GM04504 (cell line): Measurements from ENCODE around the gene SLC12A3.

ENCODE experiments used
- DNase-seq: peaks from one replicate; pipeline ENCODE4 v3.0.0-alpha.2; 2012; ENCODE audit warnings: low read depth

The SLC12A3 gene, protein sequence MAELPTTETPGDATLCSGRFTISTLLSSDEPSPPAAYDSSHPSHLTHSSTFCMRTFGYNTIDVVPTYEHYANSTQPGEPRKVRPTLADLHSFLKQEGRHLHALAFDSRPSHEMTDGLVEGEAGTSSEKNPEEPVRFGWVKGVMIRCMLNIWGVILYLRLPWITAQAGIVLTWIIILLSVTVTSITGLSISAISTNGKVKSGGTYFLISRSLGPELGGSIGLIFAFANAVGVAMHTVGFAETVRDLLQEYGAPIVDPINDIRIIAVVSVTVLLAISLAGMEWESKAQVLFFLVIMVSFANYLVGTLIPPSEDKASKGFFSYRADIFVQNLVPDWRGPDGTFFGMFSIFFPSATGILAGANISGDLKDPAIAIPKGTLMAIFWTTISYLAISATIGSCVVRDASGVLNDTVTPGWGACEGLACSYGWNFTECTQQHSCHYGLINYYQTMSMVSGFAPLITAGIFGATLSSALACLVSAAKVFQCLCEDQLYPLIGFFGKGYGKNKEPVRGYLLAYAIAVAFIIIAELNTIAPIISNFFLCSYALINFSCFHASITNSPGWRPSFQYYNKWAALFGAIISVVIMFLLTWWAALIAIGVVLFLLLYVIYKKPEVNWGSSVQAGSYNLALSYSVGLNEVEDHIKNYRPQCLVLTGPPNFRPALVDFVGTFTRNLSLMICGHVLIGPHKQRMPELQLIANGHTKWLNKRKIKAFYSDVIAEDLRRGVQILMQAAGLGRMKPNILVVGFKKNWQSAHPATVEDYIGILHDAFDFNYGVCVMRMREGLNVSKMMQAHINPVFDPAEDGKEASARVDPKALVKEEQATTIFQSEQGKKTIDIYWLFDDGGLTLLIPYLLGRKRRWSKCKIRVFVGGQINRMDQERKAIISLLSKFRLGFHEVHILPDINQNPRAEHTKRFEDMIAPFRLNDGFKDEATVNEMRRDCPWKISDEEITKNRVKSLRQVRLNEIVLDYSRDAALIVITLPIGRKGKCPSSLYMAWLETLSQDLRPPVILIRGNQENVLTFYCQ

DNA sequence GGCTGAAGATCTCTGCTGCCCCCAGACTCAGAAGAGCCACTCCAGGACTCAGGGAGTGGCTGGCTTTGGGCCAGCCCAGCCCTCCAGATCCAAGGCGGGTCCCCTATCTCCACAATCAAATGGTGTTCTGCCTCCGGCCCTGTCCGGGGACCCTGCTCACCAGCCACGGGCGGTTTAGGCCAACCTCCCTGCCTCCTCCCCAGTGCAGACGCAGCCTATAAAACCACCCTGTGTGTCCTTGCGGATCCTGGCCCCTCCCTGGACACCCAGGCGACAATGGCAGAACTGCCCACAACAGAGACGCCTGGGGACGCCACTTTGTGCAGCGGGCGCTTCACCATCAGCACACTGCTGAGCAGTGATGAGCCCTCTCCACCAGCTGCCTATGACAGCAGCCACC is at the start of gene SLC12A3:
Gene SLC12A3 (plus strand): TSS at position 248 of the 400 bp plus-strand sequence. CDS start 29 bp downstream, at position 277.
- DNase-seq: no peak

DNA sequence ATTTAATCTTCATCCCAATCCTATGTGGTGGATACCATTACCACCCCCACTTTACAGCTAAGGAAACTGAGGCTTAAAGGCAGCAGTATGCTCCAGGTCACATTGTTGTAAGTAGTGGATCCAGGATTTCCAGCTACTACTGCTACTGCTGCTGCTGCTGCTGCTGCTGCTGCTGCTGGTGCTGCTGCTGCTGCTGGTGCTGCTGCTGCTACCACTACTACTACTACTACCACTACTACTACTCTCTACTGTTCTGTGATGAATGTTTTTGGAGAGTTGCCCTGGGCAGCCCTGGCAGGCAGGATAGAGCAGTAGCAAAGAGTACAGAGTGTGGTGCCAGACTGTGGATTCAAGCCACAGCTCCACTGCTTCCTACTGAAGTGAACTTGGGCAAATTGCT is 49.3 kb upstream of the SLC12A3 start:
- DNase-seq: no peak

DNA sequence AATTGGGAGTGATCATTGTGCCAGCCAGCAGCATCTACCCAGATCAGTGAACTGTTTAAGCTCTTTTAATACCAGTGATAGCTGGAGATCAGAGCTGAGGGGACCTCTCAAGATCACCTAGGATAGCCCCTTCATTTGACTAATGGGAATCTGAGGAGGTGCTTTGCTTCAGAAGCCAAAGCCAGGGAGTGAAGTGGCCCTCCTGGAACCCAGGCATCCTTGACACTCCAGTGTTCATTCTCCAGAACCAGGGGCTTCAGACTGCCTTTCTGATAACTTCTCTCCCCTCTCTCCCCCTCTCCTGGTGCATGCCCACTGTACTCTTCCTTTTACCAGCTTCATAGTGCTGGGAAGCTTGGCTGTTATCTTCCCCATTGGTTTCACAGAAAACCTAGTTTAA is 48.0 kb upstream of the SLC12A3 start:
- no peak for DNase-seq

DNA sequence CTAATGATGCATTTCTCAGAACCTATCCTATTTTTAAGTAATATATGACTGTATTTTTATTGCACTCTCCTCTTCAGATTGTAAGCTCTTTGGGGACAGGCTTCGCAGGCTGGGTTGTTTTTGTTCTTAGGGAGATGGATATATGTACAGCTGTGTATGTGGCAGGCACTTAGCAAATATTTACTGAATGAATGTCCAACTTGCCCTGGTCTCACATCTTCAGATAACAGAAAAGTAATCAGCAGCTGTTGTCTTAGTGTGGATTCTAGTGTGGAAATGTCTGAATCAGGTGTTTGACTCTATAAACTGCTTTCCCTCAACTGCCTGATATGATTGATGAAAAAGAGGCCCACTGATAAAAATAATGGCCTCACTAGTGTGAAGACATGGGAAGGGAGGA is 47.1 kb upstream of the SLC12A3 start:
- no peak for DNase-seq

DNA sequence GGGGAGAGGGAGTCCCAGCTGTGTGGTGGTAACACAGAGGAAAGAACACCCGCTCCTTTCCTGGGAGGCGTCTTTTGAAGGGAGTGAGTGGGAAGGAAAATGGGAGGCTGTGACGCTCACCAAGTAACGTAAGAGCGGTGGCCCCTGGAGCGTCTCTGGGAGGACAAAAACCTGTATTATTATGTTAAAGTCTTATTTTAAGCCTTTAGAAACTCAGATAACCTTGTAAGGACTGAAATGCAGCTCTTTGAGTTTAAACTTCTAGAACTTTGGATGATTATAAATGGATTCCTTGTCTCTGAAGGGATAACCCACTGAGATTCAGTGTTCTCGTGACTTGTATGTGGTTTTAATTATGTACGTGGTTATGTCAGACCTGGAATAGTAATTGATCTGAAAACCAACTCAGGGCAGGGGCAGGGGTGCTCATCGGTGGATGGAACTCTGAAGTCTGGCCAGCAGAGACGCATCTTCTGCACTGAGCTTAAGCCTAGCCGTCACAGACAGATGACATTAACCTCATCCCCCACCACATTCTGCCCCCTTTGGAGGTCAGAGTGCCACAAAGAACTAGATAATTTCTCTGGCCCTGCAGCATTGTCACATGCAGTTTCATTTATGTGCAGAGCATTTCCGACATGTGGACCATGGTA is 41.8 kb upstream of the SLC12A3 start:
- DNase-seq: no peak

DNA sequence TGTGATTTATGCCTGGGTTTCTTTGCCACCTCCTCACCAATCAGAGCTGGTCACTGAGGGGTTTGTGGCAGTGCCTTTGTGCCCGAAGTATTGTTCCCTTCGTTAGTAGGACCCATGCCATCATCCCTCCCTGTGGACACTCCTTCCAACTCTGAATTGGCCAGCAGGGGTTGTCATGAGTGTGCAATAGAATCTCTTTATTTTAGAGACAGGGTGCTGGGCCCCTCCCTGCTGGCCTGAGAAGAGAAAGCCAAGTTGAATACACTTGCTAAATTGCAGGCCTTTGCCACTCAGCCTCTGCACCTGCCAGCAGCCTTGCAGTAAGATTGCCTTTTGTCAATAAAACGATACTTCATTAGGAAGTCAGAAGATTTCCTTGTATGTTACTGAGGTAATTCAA is 40.7 kb upstream of the SLC12A3 start:
- no peak for DNase-seq

DNA sequence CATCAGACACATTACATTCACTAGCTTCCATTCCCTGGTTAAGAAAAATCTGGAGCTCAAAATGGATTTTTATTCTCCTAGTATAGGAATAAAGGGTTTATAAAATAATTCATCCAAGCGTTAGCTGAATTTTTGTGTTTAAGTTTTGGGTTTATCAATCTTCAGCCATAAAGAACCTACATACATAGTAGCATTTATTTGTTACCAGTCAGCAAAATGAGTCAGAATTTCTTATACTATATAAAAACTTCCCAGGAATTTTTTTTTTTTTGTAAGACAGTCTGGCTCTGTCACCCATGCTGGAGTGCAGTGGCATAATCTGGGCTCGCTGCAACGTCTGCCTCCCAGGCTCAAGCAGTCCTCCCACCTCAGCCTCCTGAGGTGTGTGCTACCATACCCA is 40.2 kb upstream of the SLC12A3 start:
- DNase-seq: no peak

DNA sequence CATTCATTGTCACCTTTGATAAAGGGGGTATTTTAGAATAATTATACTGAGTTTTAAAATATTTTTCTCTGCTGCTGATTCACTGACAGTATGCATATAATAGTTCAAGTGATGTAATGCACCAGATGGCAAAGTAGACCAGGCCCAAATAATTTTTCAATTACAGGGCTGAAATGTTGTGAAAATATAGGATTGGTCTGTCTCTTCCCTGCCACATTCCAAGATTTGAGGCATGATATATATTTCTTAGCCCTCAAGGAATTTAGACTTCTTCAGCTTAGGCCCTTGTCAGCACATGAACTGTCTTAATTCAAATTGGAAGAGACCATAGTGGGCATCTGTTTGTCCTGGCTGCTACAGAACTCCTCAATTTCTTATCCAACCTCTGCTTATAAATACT is 39.2 kb upstream of the SLC12A3 start:
- DNase-seq: no peak

DNA sequence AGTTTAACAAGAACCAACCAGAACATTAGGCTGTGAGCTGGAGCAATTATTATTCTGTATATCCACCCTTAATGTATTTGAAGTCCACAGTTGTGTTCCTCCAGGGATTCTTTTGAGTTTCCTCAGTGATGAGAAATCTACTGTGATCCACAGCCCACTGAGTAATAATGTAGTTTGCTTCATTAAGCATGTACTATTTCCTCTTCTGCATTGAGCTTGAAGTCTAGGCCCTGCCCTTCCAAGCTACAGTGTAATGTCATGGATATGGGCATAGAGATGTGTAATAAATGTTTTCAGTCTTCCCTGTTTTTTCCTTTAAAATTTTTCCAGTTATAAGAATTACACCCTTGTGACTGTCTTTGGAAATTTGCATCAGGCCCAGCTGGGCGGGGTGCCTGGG is 36.4 kb upstream of the SLC12A3 start:
- no peak for DNase-seq

DNA sequence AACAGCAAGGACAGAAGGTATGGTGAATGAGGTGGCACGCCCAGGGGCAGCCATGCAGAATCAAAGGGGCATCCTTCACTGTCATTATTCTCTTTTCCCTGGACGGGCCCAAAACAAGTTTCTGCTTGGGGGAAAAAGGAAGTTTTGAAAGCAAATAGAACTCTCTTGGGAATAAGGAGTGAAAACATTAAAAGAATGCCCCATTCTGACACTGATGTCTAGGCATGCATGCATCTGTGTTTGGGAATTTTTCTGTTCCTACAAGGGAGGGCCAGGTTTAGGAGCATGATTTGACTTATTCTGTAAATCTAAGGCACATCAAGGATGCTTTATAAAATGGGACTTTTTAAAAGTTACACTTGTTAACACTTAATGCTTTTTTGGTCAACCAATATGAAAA is 34.3 kb upstream of the SLC12A3 start:
- DNase-seq: no peak

DNA sequence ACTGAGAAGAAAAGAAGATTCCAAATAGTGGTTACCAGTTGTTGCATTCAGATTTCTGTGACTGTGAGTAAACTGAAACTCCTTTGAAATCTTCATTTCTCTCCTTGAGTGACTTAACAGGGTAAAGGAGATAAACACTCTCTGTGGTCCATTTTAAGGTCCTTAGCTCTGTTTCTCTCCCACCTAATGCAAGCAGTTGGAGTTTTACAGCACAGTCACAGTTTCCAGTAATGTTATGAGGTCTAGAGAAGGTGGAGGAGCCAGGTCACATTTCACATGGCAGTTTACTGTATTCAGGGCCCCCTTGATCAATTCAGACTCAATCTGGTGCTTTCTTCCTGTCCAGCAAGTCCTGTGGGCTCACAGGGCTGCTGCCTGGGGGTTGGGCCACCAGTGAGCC is 32.2 kb upstream of the SLC12A3 start:
- DNase-seq: no peak

DNA sequence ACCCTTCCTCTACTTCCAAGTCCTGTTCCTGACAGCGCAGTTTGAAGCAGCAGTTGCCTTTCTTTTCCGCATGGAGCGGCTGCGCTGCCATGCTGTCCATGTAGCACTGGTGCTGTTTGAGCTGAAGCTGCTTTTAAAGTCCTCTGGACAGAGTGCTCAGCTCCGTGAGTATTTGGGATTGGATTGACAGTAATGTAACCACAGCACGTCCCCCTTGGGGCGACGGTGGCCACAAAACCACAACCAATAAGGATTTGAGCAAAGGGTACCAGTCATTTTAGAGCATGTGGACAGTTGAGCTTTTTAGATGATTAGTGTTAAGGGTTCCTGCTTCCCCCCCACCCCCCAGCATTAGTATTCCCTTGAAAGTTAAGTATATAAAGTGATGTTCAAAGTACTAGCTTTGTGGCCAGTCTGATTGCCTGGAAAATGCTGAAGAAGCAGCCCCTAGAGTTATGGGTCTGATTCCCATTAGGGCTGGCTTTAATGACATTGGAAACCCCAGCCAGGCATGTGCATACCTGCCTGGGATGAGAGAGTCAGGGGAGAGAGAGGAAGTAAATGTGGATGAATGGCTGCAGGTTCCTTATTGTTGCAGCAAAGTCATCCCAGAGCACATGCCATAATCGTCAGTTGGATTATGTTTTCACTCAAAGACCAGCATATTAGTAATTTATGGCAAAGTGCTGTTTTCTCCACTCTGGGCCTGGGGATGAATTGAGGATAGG is 31.6 kb upstream of the SLC12A3 start:
- no peak for DNase-seq

DNA sequence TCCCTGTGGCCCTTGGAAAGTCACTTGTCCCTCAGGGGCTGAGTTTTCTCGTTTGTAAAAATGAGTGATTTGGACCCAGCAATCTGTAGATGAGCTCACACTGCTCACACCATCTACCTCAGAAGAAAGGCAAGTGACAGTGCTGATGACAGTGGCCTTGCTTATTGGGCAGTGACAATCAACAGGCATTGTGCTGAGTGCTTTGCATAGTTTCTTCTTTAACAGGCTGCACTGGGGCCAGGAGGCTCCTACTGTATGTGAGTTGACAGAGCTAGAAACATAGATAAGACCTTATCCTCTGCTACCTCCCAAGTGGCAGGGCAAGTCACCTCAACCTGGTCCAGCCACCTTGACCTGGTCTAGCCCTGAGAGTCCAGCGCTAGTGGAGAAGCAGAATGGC is 29.7 kb upstream of the SLC12A3 start:
- DNase-seq: no peak

DNA sequence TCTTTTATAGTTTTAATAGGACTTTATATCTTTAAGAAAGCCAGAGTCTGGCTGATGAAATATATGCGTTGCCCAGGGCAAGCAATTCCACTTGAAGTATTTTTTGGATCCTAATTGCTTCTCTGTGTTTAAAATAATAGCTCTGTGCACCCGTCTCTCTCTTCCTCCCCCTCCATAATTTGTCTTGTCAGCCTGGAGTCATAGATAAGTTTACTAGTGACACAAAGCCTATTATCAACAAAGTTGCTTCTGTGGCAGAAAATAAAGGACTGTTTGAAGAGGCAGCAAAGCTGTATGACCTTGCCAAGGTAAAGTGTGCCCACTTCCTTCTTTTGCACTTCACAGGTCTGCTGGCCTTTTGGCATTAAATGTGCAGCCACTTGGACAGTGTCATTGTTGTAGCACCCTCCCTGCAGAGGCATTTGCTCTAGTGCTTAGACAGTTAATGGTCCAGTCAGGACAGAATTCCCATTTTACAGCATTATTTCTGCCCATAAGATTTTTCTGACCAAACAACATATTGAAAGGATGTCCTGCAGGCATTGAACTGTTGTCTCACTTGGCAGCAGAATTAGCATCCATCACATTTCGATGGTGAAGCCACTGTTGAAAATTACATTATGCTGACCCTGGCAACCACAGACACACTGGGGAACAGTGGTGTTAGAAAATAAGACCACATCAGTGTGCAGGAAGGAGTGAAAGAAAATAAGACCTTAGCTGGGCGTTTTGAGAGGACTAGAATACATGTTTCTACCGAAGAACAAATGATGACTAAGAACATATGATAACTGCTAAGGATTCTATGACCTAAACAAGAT is 28.4 kb upstream of the SLC12A3 start:
- DNase-seq: no peak

DNA sequence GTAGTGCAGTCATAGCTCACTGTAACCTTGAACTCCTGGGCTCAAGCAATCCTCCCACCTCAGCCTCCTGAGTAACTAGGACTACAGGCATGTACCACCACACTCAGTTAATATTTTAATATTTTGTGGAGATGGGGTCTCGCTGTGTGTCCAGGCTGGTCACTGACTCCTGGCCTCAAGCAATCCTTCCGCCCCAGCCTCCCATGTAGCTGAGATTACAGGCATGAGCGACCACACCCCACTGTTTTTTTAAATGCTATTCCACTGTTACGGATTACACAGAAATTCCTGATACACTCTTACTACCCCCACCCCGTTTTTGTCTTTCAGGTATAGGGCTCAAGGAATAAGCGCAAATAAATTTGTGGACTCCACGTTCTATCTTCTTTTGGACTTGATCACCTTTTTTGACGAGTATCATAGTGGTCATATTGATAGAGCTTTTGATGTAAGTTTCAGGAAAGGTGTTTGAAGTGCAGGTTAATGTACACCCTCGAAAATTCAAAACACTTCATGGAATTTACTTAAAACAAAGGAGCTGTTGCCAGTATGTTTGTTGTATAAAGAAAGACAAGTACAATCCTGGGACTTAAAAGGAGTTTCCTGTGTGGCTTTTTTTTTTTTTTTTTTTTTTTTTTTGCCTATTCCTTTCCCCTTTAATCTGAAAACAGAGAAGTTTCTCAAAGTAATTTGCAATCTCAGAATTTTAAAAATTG is 26.2 kb upstream of the SLC12A3 start:
- DNase-seq: no peak

DNA sequence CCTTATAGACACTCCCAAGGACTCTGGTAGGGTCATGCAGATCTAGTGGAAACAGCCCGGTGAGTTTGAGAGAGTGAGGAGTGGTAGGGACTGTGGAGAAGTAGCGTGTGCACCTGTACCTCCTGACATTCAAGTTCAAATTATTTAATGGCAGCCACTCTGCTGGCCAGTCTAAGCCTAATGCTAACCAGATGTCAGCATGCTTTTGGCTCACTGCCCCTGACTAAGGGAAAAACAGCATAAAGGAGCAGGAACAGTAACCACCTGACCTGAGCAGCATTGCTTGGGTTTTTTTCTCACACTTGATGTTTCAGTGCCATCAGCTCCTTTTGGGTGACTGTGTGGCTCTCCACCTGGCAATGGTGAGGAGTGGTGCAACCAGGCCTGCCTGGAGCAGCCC is 23.8 kb upstream of the SLC12A3 start:
- DNase-seq: peak; percentile 65

DNA sequence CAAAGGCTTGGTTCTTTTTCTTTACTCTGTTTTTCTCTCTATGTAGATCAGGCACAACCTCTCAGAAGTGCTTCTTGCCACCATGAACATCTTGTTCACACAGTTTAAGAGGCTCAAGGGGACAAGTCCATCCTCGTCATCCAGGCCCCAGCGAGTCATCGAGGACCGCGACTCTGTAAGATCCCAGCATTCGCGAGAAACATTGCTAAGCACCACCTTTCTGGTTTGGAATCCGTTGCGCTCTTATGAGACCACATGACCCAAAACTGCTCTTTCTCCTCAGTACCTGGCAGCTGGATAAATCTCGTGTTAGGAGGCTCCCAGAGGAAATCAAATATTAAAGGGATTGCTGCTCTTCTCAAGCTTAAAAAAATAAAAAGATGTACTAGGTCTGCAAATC is 23.3 kb upstream of the SLC12A3 start:
- no peak for DNase-seq

DNA sequence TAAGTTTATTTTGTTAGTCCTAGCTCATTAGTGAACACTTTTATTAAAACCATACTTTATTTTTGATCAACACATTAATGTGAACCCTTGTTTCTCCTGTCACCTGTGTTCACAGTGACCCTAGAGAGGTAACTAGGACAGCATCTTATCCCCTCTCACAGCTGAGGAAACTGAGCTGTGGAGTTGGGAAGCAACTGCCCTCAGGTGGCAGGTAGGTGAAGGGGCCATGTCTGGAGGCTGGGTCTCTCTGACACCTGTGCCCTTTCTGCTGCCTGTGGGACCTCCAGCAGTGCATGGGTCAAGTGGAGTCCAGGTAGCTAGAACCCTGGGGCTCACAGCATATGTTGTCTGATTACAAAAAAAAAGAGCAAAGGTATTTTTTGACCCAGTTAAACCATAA is 22.9 kb upstream of the SLC12A3 start:
- no peak for DNase-seq

DNA sequence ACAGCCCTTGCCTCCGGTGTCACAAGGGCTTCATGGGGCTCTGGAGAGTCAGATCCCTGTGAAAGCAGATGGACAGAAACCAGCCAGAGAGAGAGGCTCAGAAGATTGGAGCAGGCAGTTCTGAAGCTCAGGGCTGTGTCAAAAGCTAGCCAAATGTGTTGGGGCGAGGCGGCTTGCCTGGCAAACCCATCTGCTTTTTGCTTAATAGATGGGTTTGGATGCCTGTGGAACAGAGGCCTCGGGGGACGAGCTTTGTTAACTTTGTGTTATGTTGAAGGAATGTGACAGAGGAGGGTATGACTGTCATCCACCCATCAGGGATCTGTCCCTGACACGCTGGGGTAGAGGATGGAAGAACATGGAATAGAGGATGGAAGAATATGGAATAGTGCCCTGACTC is 21.0 kb upstream of the SLC12A3 start:
- DNase-seq: no peak

DNA sequence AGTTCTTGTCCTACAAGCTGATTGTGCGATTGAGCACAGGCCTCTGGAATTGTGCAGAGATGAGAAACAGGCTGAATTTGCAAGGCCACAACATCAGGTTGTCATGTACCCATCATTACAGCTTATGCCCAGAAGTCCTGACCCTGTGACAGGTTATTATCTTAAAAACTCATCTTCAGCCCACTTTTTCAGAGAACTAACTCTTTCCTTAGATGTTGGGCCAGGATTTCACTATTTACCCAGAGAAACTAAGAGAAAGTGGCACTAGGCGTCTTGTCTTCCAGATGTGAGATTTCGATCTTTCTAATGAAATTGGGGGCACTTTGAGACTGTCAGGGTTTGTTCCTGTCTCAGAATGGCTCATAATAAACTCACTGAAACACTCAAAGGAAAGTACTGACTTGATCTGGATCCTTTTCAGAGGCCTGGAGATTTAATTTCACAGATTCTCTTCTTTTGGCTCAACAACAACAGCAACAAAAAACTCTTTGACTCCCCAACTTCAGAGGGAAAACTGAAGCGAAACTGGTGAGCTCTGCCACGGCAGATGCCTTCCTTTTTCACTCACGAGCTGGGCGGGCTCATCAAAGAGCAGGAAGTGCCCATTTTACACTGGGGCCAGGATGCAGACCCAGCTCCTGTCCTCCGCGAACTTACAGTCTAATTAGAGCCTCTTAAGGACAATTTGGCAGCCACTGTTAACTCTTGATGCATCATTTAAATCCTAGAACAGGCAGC is 17.7 kb upstream of the SLC12A3 start:
- DNase-seq: no peak
